WTC11 (cell line): ENCODE measurements around the gene CAPZA3. TPM values are rescaled to one million over a fixed set of nuclear protein-coding genes. Genes with fewer than 3 reads are reported as not detected.

Source experiments
- ATAC-seq: fragments of 200-7000 bp; cut with Tn5 transposase; 2 replicates; pipeline ENCODE4 v1.10.0; 2021; ENCODE audit warnings: mild to moderate bottlenecking, moderate library complexity
- CTCF ChIA-PET: fragments of 300-600 bp; sonication (Branson Sonifier 250); formaldehyde crosslinking; loops from one replicate; lab custom pipeline; 2021; ENCODE audit warnings: antibody characterized with exemption; lab: Charles Lee
- POLR2A ChIA-PET: fragments of 350-600 bp; sonication (Branson Sonifier 250); formaldehyde crosslinking; loops from one replicate; lab custom pipeline; 2021; ENCODE audit warnings: antibody characterized with exemption; lab: Charles Lee
- DNase-seq: peaks from one replicate; pipeline ENCODE4 v3.0.0; 2021; ENCODE audit warnings: low spot score
- H3K27ac Mint-ChIP-seq: 2 replicates; pipeline ENCODE4 v1.8.0; 2021; ENCODE audit warnings: mixed read lengths
- H3K27me3 Mint-ChIP-seq: 2 replicates; pipeline ENCODE4 v1.8.0; 2021; ENCODE audit warnings: low read depth, mild to moderate bottlenecking, moderate library complexity, mixed read lengths
- H3K36me3 Mint-ChIP-seq: 2 replicates; pipeline ENCODE4 v1.8.0; 2021; ENCODE audit warnings: mixed read lengths
- H3K4me1 Mint-ChIP-seq: 2 replicates; pipeline ENCODE4 v1.8.0; 2022; ENCODE audit warnings: mixed read lengths
- H3K4me3 Mint-ChIP-seq: 2 replicates; pipeline ENCODE4 v1.8.0; 2021; ENCODE audit warnings: mild to moderate bottlenecking, moderate library complexity, mixed read lengths
- H3K9me3 Mint-ChIP-seq: 2 replicates; pipeline ENCODE4 v1.8.0; 2021; ENCODE audit warnings: mixed read lengths
- AR ChIP-seq: fragments of 250-450 bp; sonication (Bioruptor Pico); IDR thresholded peaks from 2 replicates; pipeline ENCODE4 v1.9.0; 2021; ENCODE audit warnings: mild to moderate bottlenecking
- ATF1 ChIP-seq: sonication (generic); formaldehyde crosslinking; IDR thresholded peaks from 2 replicates; pipeline ENCODE4 v1.8.1; 2023; ENCODE audit warnings: mild to moderate bottlenecking, moderate library complexity, missing genetic modification reagents
- ATF6 ChIP-seq: sonication (generic); formaldehyde crosslinking; IDR thresholded peaks from 2 replicates; pipeline ENCODE4 v1.8.1; 2023; ENCODE audit warnings: mild to moderate bottlenecking, missing genetic modification reagents
- CBFB ChIP-seq: sonication (generic); formaldehyde crosslinking; IDR thresholded peaks from 2 replicates; pipeline ENCODE4 v1.8.1; 2022; ENCODE audit warnings: mild to moderate bottlenecking, low read depth, missing genetic modification reagents
- CDX4 ChIP-seq: fragments of 250-450 bp; sonication (Bioruptor Pico); IDR thresholded peaks from 2 replicates; pipeline ENCODE4 v1.9.0; 2021; ENCODE audit warnings: moderate library complexity, mild to moderate bottlenecking, inconsistent platforms, borderline replicate concordance
- CREB1 ChIP-seq: sonication (generic); formaldehyde crosslinking; IDR thresholded peaks from 2 replicates; pipeline ENCODE4 v1.8.0; 2023; ENCODE audit warnings: mild to moderate bottlenecking, missing genetic modification reagents
- FOXK1 ChIP-seq: sonication (generic); formaldehyde crosslinking; IDR thresholded peaks from 2 replicates; pipeline ENCODE4 v1.8.0; 2022; ENCODE audit warnings: mild to moderate bottlenecking, moderate library complexity, missing genetic modification reagents
- FOXP4 ChIP-seq: sonication (generic); formaldehyde crosslinking; IDR thresholded peaks from 2 replicates; pipeline ENCODE4 v1.8.0; 2022; ENCODE audit warnings: mild to moderate bottlenecking, missing genetic modification reagents
- JUN ChIP-seq: sonication (generic); formaldehyde crosslinking; IDR thresholded peaks from 2 replicates; pipeline ENCODE4 v1.8.0; 2023; ENCODE audit warnings: mild to moderate bottlenecking, missing genetic modification reagents
- MYBL2 ChIP-seq: sonication (generic); formaldehyde crosslinking; IDR thresholded peaks from 2 replicates; pipeline ENCODE4 v1.8.1; 2023; ENCODE audit warnings: mild to moderate bottlenecking, moderate library complexity, missing genetic modification reagents
- NFATC4 ChIP-seq: fragments of 250-450 bp; sonication (Bioruptor Pico); IDR thresholded peaks from 2 replicates; pipeline ENCODE4 v1.9.0; 2021; ENCODE audit warnings: mild to moderate bottlenecking
- NFYB ChIP-seq: sonication (generic); formaldehyde crosslinking; conservative IDR thresholded peaks from 2 replicates; pipeline ENCODE4 v1.8.0; 2022; ENCODE audit warnings: low read depth, missing genetic modification reagents
- PREB ChIP-seq: sonication (generic); formaldehyde crosslinking; IDR thresholded peaks from 2 replicates; pipeline ENCODE4 v1.8.1; 2022; ENCODE audit warnings: mild to moderate bottlenecking, missing genetic modification reagents, moderate library complexity, borderline replicate concordance
- PRRX2 ChIP-seq: fragments of 250-450 bp; sonication (Bioruptor Pico); IDR thresholded peaks from 2 replicates; pipeline ENCODE4 v1.8.0; 2021; ENCODE audit warnings: mild to moderate bottlenecking
- SMAD4 ChIP-seq: sonication (generic); formaldehyde crosslinking; IDR thresholded peaks from 2 replicates; pipeline ENCODE4 v1.8.0; 2022; ENCODE audit warnings: mild to moderate bottlenecking, missing genetic modification reagents
- STAT6 ChIP-seq: sonication (generic); formaldehyde crosslinking; conservative IDR thresholded peaks from 2 replicates; pipeline ENCODE4 v1.8.1; 2023; ENCODE audit warnings: mild to moderate bottlenecking, low read depth, missing genetic modification reagents, moderate library complexity
- USF2 ChIP-seq: sonication (generic); formaldehyde crosslinking; IDR thresholded peaks from 2 replicates; pipeline ENCODE4 v1.8.1; 2023; ENCODE audit warnings: mild to moderate bottlenecking, missing genetic modification reagents, moderate library complexity
- ZBTB43 ChIP-seq: sonication (generic); formaldehyde crosslinking; IDR thresholded peaks from 2 replicates; pipeline ENCODE4 v1.8.1; 2023; ENCODE audit warnings: mild to moderate bottlenecking, missing genetic modification reagents
- ZNF281 ChIP-seq: sonication (generic); formaldehyde crosslinking; IDR thresholded peaks from 2 replicates; pipeline ENCODE4 v1.8.0; 2023; ENCODE audit warnings: mild to moderate bottlenecking, missing genetic modification reagents
- ZNF416 ChIP-seq: fragments of 250-450 bp; sonication (Bioruptor Pico); IDR thresholded peaks from 2 replicates; pipeline ENCODE4 v1.9.0; 2021; ENCODE audit warnings: mild to moderate bottlenecking, inconsistent platforms
- total RNA-seq: library from RNA; stranded (reverse); gene quantifications from 3 replicates; pipeline ENCODE4 v1.2.3, GENCODE V29; 2021

CAPZA3 gene
- total RNA-seq, 1 experiment from 2014 or later: not detected

GRCh38 chr12:18703911-18704310, 34.0 kb upstream of the CAPZA3 start (continued):
- TF ChIP-seq PREB (CRISPR knock-in tag) (no peak), USF2 (CRISPR knock-in tag) (no peak), CREB1 (no peak), ZNF281 (CRISPR knock-in tag) (no peak), JUN (CRISPR knock-in tag) (no peak), NFYB (CRISPR knock-in tag) (no peak), FOXK1 (no peak)
- TF ChIP-seq, all 79 proteins: peak for 0

- Mint-ChIP-seq H3K4me1 (peaks cover 9% of the 10 kb centered on the region), H3K27ac (no peak overlapping the region), H3K27me3 (peaks cover 2% of the 10 kb centered on the region; the same call in 1 of the 2 replicates), H3K36me3 (peaks cover 8% of the 10 kb centered on the region), H3K9me3 (peaks cover 42% of the 10 kb centered on the region), H3K4me3 (no peak overlapping the region)
- POLR2A ChIA-PET: no interaction called here
- DNase-seq (no peak), ATAC-seq (no peak)
- CTCF ChIA-PET: no interaction called here
- TF ChIP-seq CDX4 (CRISPR knock-in tag): no peak
- TF ChIP-seq STAT6 (CRISPR knock-in tag): no peak
- no peak for TF ChIP-seq JUN (CRISPR knock-in tag)
- no peak for TF ChIP-seq SMAD4 (CRISPR knock-in tag)
- no peak for TF ChIP-seq CBFB
- TF ChIP-seq NFATC4: no peak
- no peak for TF ChIP-seq ATF1 (CRISPR knock-in tag)
- TF ChIP-seq AR: no peak
- TF ChIP-seq ZNF416 (CRISPR knock-in tag): no peak
- no peak for TF ChIP-seq ATF6
- no peak for TF ChIP-seq FOXP4 (CRISPR knock-in tag)
- no peak for TF ChIP-seq ZBTB43
- no peak for TF ChIP-seq MYBL2 (CRISPR knock-in tag)
- TF ChIP-seq PRRX2 (CRISPR knock-in tag): no peak
These were observed 31.1 kb upstream of the CAPZA3 start for GRCh38 chr12:18706798-18707197.
